Smooth muscle cell (in vitro differentiated cells): ENCODE data around the gene BCL2L1. TPM values are rescaled to one million over a fixed set of nuclear protein-coding genes. Genes with fewer than 3 reads are reported as not detected.

Experiments
- DNase-seq: peaks from one replicate; lab custom pipeline; 2025; ENCODE audit not compliant: unreplicated experiment; lab: John Stamatoyannopoulos, UW
- H2AFZ ChIP-seq: fragments of 200-600 bp; sonication (generic); 2 replicates; pipeline ENCODE4 v1.6.0; 2016; ENCODE audit warnings: antibody characterized with exemption, low read depth, mild to moderate bottlenecking
- H3F3A ChIP-seq: fragments of 200-600 bp; sonication (generic); 2 replicates; pipeline ENCODE4 v1.6.0; 2017; ENCODE audit warnings: antibody characterized with exemption, low read depth
- H3K27ac ChIP-seq: fragments of 200-600 bp; sonication (generic); 2 replicates; pipeline ENCODE4 v1.5.1; 2016; ENCODE audit warnings: low read depth, mild to moderate bottlenecking
- H3K27me3 ChIP-seq: fragments of 200-600 bp; sonication (generic); 2 replicates; pipeline ENCODE4 v1.6.1; 2016; ENCODE audit warnings: low read depth, mild to moderate bottlenecking
- H3K36me3 ChIP-seq: fragments of 200-600 bp; sonication (generic); 2 replicates; pipeline ENCODE4 v1.5.1; 2016; ENCODE audit warnings: low read depth
- H3K4me1 ChIP-seq: fragments of 200-600 bp; sonication (generic); 2 replicates; pipeline ENCODE4 v1.5.1; 2016; ENCODE audit warnings: low read depth
- H3K4me2 ChIP-seq: fragments of 200-600 bp; sonication (generic); 2 replicates; pipeline ENCODE4 v1.6.0; 2016; ENCODE audit warnings: mild to moderate bottlenecking
- H3K4me3 ChIP-seq: fragments of 200-600 bp; sonication (generic); 2 replicates; pipeline ENCODE4 v1.5.1; 2016; ENCODE audit warnings: mild to moderate bottlenecking
- H3K79me2 ChIP-seq: fragments of 200-600 bp; sonication (generic); 2 replicates; pipeline ENCODE4 v1.6.0; 2016; ENCODE audit warnings: low read depth, mild to moderate bottlenecking
- H3K9ac ChIP-seq: fragments of 200-600 bp; sonication (generic); 2 replicates; pipeline ENCODE4 v1.6.0; 2016; ENCODE audit warnings: low read depth
- H3K9me3 ChIP-seq: fragments of 200-600 bp; sonication (generic); replicated peaks from 2 replicates; pipeline ENCODE4 v1.5.1; 2016; ENCODE audit warnings: low read depth
- H4K20me1 ChIP-seq: fragments of 200-600 bp; sonication (generic); 2 replicates; pipeline ENCODE4 v1.6.0; 2016; ENCODE audit warnings: low read depth
- CTCF ChIP-seq: fragments of 200-600 bp; sonication (generic); IDR thresholded peaks from 2 replicates; pipeline ENCODE4 v1.5.1; 2017; ENCODE audit warnings: borderline replicate concordance, mild to moderate bottlenecking, antibody characterized with exemption; ENCODE audit not compliant: insufficient read depth, poor library complexity, severe bottlenecking
- WGBS: methylation state at CpG from one replicate; pipeline ENCODE4 v1.1.7; 2016; ENCODE audit warnings: low lambda C conversion rate; 5-methylcytosine and 5-hydroxymethylcytosine counted together
- polyA plus RNA-seq: library from polyadenylated mRNA; unstranded; fragments of >200 nt; fragmentation: Nextera tagmentation; extraction: Ambion mirVana; gene quantifications from 2 replicates; pipeline ENCODE4 v1.2.1, GENCODE V29; 2016
- total RNA-seq: library from RNA; depleted of rRNA; stranded (reverse); fragments of >200 nt; gene quantifications from 2 replicates; pipeline ENCODE4 v1.2.3, GENCODE V29; 2014

Gene BCL2L1
- total and polyA plus RNA-seq, 2 experiments from 2014 or later = 24.8 to 47.0 TPM

- no peak for TF ChIP-seq CTCF
- peaks cover 3% of the 10 kb centered on the region for H3K4me1 ChIP-seq
- H3F3A ChIP-seq = no peaks in the 10 kb centered on the region
- peaks cover 38% of the 10 kb centered on the region for H3K79me2 ChIP-seq
- no peaks in the 10 kb centered on the region for H3K27me3 ChIP-seq
- no peak overlapping the region for H3K9ac ChIP-seq
- H2AFZ ChIP-seq = no peak overlapping the region
- no peak overlapping the region for H3K4me3 ChIP-seq
- no peak overlapping the region for H3K27ac ChIP-seq
- no peak overlapping the region for H3K4me2 ChIP-seq
- no peaks in the 10 kb centered on the region for H3K36me3 ChIP-seq
- WGBS = 97% methylated on average over 3 of the region's 3 CpGs
- H3K9me3 ChIP-seq = no peaks in the 10 kb centered on the region
- no peak for DNase-seq
- H4K20me1 ChIP-seq = peaks cover 31% of the 10 kb centered on the region
Measured at GRCh38 chr20:31687777-31688176, 34.9 kb downstream of the BCL2L1 start.

GRCh38 chr20:31685853-31686643 lies 36.6 kb downstream of the BCL2L1 start:
- Histone ChIP-seq H2AFZ (no peak overlapping the region), H3K27me3 (no peaks in the 10 kb centered on the region), H3K9me3 (no peaks in the 10 kb centered on the region), H3F3A (no peaks in the 10 kb centered on the region), H3K4me1 (no peaks in the 10 kb centered on the region), H3K4me3 (no peak overlapping the region), H3K27ac (no peak overlapping the region), H3K4me2 (no peak overlapping the region), H3K79me2 (peaks cover 43% of the 10 kb centered on the region), H3K36me3 (no peaks in the 10 kb centered on the region), H3K9ac (no peak overlapping the region), H4K20me1 (peaks cover 41% of the 10 kb centered on the region)
- 95% methylated on average over 2 of the region's 2 CpGs for WGBS
- no peak for DNase-seq
- no peak for TF ChIP-seq CTCF

GRCh38 chr20:31684153-31685015 lies 38.3 kb downstream of the BCL2L1 start:
- Histone ChIP-seq H3K27ac (no peak overlapping the region), H3K9me3 (no peaks in the 10 kb centered on the region), H3K4me1 (no peaks in the 10 kb centered on the region), H3K9ac (no peak overlapping the region), H4K20me1 (peaks cover 33% of the 10 kb centered on the region), H3K4me2 (no peak overlapping the region), H3K79me2 (peaks cover 29% of the 10 kb centered on the region), H3K27me3 (no peaks in the 10 kb centered on the region), H3K4me3 (no peak overlapping the region), H2AFZ (no peak overlapping the region), H3K36me3 (no peaks in the 10 kb centered on the region), H3F3A (no peaks in the 10 kb centered on the region)
- 96% methylated on average over 11 of the region's 11 CpGs for WGBS
- TF ChIP-seq CTCF = no peak
- DNase-seq = no peak
